ENCODE results near the gene STIM1.

STIM1 gene

DNA sequence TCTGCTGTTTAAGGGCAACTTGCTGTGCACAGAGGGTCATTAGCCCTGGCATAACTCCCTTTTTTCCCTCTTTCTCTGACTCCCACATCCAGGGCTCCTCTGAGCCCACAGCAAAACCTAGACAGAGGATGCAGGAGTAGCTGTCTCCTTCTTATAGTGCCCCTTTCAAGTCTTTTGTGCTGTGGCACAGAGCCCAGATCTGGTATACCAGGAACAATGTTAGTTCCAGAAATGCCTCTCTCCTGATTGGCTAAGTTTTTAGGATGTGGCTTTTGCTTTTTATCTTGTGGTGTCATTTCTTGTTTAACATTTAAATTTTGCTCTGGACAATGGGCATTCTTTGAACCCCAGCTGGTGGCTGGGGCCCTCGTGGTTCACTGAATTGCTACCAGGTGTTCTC, 213.5 kb downstream of the STIM1 start:
- peak; percentile 18 for DNase-seq (ENCODE audit: low spot score)

GRCh38 chr11:4071325-4071724, 215.9 kb downstream of the STIM1 start:
- DNase-seq (ENCODE audit: low spot score), result no peak

GRCh38 chr11:4071914-4072313, 216.4 kb downstream of the STIM1 start:
- no peak for DNase-seq (ENCODE audit: low spot score)

- peak; percentile 78 for DNase-seq (ENCODE audit: low spot score)
Measured at GRCh38 chr11:4072668-4073285, 217.3 kb downstream of the STIM1 start.

GRCh38 chr11:4074266-4074665, 218.8 kb downstream of the STIM1 start:
- DNase-seq (ENCODE audit: low spot score), result no peak

GRCh38 chr11:4076774-4077173, 221.3 kb downstream of the STIM1 start:
- no peak for DNase-seq (ENCODE audit: low spot score)

DNA sequence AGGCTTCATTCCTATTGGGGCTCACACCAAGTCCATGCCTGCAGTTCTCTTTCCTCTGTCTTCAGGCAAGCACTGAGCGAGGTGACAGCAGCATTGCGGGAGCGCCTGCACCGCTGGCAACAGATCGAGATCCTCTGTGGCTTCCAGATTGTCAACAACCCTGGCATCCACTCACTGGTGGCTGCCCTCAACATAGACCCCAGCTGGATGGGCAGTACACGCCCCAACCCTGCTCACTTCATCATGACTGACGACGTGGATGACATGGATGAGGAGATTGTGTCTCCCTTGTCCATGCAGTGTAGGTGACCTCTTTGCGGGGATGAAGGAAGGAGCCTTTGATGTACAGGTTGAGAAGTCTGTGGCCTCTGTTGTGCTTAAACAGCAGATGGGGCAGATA, 227.7 kb downstream of the STIM1 start:
- DNase-seq (ENCODE audit: low spot score), result no peak

DNA sequence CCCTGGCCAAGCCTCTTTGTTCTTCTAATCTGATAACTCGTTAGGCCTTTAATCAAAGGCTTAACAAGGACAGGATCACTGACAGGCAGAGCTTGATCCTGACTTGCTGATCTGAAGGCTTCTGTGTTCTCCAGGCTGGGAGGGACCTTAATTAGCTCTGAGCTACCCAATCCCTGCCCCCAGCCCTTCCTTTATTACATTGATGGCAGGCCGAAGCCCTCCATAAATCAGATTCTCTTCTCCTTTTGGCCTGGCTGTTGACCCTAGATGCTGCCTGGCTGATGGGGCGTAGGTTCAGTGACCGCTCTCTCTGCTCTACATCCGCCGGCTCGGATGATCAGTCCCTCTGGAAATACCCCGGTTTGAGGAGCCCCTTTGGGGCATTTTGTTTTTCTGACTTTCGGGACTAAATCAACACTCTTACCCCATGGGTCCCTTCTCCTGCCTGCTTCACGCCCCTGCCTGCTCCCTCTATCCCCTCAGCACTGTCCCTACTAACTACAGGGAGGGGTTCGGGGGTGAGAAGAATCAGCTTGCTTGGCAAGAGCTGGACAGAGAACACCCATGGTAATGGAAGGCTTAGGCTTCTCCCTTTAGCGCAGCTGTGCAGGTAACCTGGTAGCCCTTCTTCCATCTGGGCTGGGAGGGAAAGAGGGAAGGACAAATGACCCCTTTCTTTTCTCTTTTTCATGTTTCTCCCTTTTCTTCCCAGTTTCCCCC, 229.1 kb downstream of the STIM1 start:
- DNase-seq (ENCODE audit: low spot score), result no peak

DNA sequence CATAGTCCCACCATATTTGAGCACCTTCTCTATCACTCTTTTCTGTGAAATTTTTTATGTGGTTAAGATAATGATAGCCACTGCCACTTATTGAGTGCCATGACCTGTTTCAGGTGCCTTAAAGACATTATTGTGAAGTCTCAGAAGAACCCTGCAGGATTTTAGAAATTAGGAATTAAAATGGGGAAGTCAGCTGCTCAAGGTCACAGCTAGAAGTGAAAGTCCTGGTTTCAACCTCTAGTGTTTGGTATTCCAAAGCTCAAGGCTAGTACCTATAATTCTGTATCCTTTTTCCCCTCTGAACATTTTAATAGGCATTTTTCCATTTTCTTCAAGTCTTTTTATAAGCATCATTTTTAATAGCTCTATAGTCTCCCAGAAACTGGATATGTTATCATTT, 230.1 kb downstream of the STIM1 start:
- no peak for DNase-seq (ENCODE audit: low spot score)

GRCh38 chr11:4086575-4087353, 231.3 kb downstream of the STIM1 start:
- DNase-seq (ENCODE audit: low spot score), result no peak

DNA sequence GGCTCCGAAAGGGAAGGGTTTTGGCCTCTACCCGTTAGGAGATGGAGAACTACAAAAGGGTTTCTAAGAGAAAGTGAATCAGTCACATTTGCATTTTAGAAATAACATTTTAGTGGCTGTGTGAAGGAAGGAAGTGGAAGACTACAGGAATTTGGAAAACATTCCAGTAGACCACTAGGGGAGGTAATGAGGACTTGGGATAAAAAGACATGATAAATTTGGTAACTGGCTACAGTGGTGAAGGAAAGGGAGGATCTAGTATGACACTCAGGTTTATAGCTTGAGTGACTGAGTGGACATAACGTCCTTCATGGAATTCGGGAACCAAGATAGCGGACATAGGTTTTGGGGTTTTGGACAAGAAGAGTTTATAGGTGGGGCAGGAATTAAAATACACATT, 232.1 kb downstream of the STIM1 start:
- no peak for DNase-seq (ENCODE audit: low spot score)

- DNase-seq (ENCODE audit: low spot score), result peak; percentile 59
Measured at GRCh38 chr11:4090258-4090657, 234.8 kb downstream of the STIM1 start.

DNA sequence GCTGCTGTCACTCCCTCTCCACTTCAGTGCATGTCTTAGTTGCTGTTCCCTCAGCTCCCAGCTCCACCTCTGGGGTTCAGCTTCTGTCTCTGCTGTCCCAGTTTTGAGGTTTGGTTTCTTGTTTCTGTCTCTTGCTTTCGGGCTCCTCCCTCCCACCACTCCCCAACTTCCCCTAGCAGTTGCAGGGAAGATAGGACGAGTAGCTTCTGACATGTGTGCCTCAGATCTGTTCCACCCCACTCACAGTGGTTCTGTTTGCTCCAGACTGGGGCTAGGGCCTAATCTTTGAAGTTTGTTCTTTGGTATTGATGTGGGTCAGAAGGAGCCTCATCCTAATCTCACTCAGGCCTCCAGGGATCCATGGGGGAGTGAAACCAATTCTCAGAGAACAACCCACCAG, 236.6 kb downstream of the STIM1 start:
- DNase-seq (ENCODE audit: low spot score), result peak; percentile 31

GRCh38 chr11:4093519-4094347, 238.3 kb downstream of the STIM1 start:
- no peak for DNase-seq (ENCODE audit: low spot score)

GRCh38 chr11:4094348-4095291, 239.2 kb downstream of the STIM1 start, which contains the start of gene RRM1:
Gene RRM1, plus strand, starts transcription at chr11:4094799. Its CDS starts 214 bp downstream, at chr11:4095013.
- DNase-seq (ENCODE audit: low spot score), result peak; percentile 93

DNA sequence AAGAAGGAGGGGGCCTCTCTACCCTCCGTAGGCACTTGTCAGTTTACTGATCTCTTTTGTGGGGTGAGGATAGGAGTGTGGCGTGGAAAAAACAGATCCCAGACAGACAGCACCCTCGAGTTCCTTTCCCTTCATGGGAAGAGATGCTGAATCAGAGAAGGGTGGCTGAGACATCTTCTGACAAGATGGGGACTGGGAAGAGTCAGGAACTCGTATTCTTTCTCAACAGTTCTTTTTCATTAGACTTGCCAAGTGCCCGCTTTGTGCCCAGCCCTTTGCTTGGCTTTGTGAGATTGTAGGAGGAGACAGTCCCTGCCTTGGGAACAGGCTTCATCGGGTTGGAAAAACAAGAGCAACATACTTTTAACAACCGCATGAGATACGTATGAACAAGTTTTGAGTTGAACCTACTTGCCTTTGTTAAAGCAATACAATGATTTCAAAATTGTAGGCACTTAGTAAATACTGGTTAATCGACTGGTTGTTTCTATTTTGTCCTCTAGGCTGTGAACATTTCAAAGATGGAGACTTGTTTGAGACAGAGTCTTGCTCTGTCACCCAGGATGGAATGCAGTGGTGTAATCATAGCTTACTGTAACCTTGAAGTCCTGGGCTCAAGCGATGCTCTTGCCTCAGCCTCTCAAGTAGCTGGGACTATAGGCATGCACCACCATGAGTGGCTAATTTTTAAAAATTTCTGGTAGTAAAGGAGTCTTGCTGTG, 240.2 kb downstream of the STIM1 start:
- DNase-seq (ENCODE audit: low spot score), result no peak

- no peak for DNase-seq (ENCODE audit: low spot score)
Measured at GRCh38 chr11:4098026-4098621, 242.7 kb downstream of the STIM1 start.

GRCh38 chr11:4102711-4103110, 247.2 kb downstream of the STIM1 start:
- DNase-seq (ENCODE audit: low spot score), result no peak

DNA sequence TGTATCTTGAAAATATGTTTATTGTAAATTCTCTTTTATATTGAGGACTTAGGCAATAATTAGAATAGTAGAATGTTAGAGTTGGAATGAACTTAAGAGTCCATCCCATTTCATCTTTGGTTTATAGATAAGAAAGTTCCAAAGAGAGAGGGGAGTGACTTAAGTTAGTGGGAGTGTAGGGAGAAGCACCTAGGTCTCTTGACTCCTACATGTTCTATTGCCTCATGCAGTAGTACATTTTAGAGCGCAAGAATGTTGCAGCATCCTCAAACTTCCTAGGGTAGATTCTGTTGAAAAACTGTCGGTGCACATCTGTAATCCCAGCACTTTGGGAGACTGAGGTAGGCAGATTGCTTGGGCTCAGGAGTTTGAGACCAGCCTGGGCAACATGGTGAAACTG, 247.8 kb downstream of the STIM1 start:
- no peak for DNase-seq (ENCODE audit: low spot score)

- no peak for DNase-seq (ENCODE audit: low spot score)
Measured at GRCh38 chr11:4105916-4106315, 250.5 kb downstream of the STIM1 start.
